Trophoblast cell (in vitro differentiated cells and primary cell): Measurements from ENCODE around the gene ASPSCR1.

ENCODE experiments used
- DNase-seq, 2 donors: peaks; one replicate each; pipeline ENCODE4 v3.0.0-alpha.2; 2016
- H2AFZ ChIP-seq: 2 replicates; pipeline ENCODE4 v1.6.1; 2013; ENCODE audit warnings: low read length, moderate library complexity, mild to moderate bottlenecking; ENCODE audit not compliant: insufficient read depth, poor library complexity
- H2AK5ac ChIP-seq: 2 replicates; pipeline ENCODE4 v1.6.1; 2013; ENCODE audit warnings: mild to moderate bottlenecking, low read length
- H2BK120ac ChIP-seq: 2 replicates; pipeline ENCODE4 v1.6.1; 2013; ENCODE audit warnings: low read length, mild to moderate bottlenecking, moderate library complexity; ENCODE audit not compliant: insufficient read depth, poor library complexity
- H2BK12ac ChIP-seq: 2 replicates; pipeline ENCODE4 v1.6.1; 2013; ENCODE audit warnings: mild to moderate bottlenecking, low read length, moderate library complexity
- H2BK5ac ChIP-seq: 2 replicates; pipeline ENCODE4 v1.6.1; 2013; ENCODE audit warnings: low read length, low read depth, moderate library complexity, mild to moderate bottlenecking; ENCODE audit not compliant: poor library complexity
- H3K14ac ChIP-seq: 2 replicates; pipeline ENCODE4 v1.6.1; 2013; ENCODE audit warnings: mild to moderate bottlenecking, low read length
- H3K18ac ChIP-seq: 2 replicates; pipeline ENCODE4 v1.6.1; 2013; ENCODE audit warnings: mild to moderate bottlenecking, low read length
- H3K23ac ChIP-seq: 2 replicates; pipeline ENCODE4 v1.6.1; 2013; ENCODE audit warnings: low read length
- H3K27ac ChIP-seq: 2 replicates; pipeline ENCODE4 v1.5.1; 2013; ENCODE audit warnings: low read depth, mild to moderate bottlenecking, inconsistent platforms, low read length, moderate library complexity
- H3K27me3 ChIP-seq: 2 replicates; pipeline ENCODE4 v1.6.1; 2013; ENCODE audit warnings: inconsistent platforms, mild to moderate bottlenecking, low read length, moderate library complexity; ENCODE audit not compliant: insufficient read depth
- H3K36me3 ChIP-seq, 2 experiments: 1 replicate in 1 of 2; 2 replicates in 1 of 2; pipeline ENCODE4 v1.6.1; 2013; ENCODE audit warnings: low read length in 2 of 2, mild to moderate bottlenecking in 2 of 2, moderate library complexity in 1 of 2; ENCODE audit not compliant: insufficient read depth in 2 of 2, control insufficient read depth in 1 of 2
- H3K4ac ChIP-seq: 2 replicates; pipeline ENCODE4 v1.6.1; 2013; ENCODE audit warnings: low read depth, mild to moderate bottlenecking, low read length, moderate library complexity
- H3K4me1 ChIP-seq, 2 experiments: 1 replicate in 1 of 2; 2 replicates in 1 of 2; pipeline ENCODE4 v1.6.1; 2013; ENCODE audit warnings: low read length in 2 of 2, mild to moderate bottlenecking in 2 of 2, moderate library complexity in 1 of 2; ENCODE audit not compliant: insufficient read depth in 2 of 2, control insufficient read depth in 1 of 2
- H3K4me2 ChIP-seq: 2 replicates; pipeline ENCODE4 v1.6.1; 2013; ENCODE audit warnings: inconsistent platforms, mild to moderate bottlenecking, low read length, moderate library complexity
- H3K4me3 ChIP-seq: 2 replicates; pipeline ENCODE4 v1.5.1; 2013; ENCODE audit warnings: mild to moderate bottlenecking, low read depth, low read length, inconsistent platforms
- H3K79me1 ChIP-seq: one replicate; pipeline ENCODE4 v1.6.1; 2013; ENCODE audit warnings: low read length
- H3K79me2 ChIP-seq: 2 replicates; pipeline ENCODE4 v1.6.1; 2013; ENCODE audit warnings: low read length, mild to moderate bottlenecking; ENCODE audit not compliant: control insufficient read depth, insufficient read depth, poor library complexity
- H3K9ac ChIP-seq: 2 replicates; pipeline ENCODE4 v1.6.1; 2013; ENCODE audit warnings: mild to moderate bottlenecking, low read length
- H3K9me3 ChIP-seq: 2 replicates; pipeline ENCODE4 v1.6.1; 2013; ENCODE audit warnings: low read depth, mild to moderate bottlenecking, control low read depth, inconsistent platforms, low read length; ENCODE audit not compliant: insufficient read depth
- H4K12ac ChIP-seq: 2 replicates; pipeline ENCODE4 v1.6.1; 2013; ENCODE audit warnings: low read depth, mild to moderate bottlenecking, low read length, moderate library complexity
- H4K8ac ChIP-seq: 2 replicates; pipeline ENCODE4 v1.6.1; 2013; ENCODE audit warnings: low read depth, mild to moderate bottlenecking, low read length, moderate library complexity
- H4K91ac ChIP-seq: one replicate; pipeline ENCODE4 v1.6.1; 2013; ENCODE audit warnings: low read depth, mild to moderate bottlenecking, low read length, moderate library complexity
- WGBS: extraction: QIAGEN DNeasy Blood & Tissue Kit; methylation state at CpG from one replicate; pipeline ENCODE4 v1.1.7; 2013; ENCODE audit warnings: missing lambda C conversion rate; ENCODE audit not compliant: insufficient read length, insufficient coverage; ENCODE audit errors: extremely low coverage; 5-methylcytosine and 5-hydroxymethylcytosine counted together

ASPSCR1 gene

DNA sequence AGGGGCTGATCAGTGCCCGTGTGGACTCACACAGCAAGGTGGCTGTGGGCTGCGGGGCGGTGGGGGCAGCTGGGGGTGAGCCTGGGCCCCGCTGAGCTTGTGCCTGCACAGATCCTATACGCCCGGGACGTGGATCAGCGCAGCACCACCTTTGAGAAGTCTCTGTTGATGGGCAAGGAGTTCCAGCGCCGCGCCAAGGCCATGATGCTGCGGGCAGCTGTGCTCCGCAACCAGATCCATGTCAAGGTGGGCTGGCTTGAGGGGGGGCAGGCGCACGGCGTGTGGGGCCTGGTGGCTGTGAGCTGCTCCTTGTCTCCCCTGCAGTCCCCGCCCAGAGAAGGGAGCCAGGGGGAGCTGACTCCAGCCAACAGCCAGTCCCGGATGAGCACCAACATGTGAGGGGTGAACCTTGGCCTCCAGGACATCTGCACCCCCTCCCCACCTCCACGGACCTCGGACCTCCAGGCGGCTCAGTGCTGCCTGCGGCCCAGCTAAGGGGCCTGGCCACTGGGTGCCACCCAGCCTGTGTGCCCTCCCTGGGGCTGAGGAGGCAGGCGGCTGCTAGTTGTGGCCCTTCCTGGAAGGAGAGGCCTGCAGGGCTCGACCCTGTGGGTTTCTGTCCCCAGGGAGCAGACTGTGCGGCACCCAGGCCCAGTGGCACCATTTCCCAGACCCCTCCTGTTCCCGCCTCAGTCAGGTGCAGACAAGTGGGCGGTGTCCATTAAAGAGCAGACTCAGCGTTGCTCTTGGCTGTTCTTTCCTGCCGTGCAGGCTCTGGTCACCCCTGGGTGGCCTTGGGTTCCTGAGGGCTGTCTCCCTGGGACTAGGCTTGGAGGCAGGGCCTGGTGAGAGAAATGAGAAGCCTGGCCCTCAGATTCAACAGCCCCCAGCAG lies 79.5 kb downstream of the ASPSCR1 start:
- no peak overlapping the region for H2BK12ac ChIP-seq
- H3K14ac ChIP-seq, result no peak overlapping the region
- H3K23ac ChIP-seq, result no peak overlapping the region
- peaks cover 6 to 7% of the 10 kb centered on the region in 2 experiments for H3K4me1 ChIP-seq
- H3K27me3 ChIP-seq, result no peaks in the 10 kb centered on the region
- no peak for DNase-seq
- peaks cover 6% of the 10 kb centered on the region for H3K79me2 ChIP-seq
- H3K27ac ChIP-seq, result no peak overlapping the region
- no peak overlapping the region for H3K4me2 ChIP-seq
- H4K12ac ChIP-seq, result no peak overlapping the region
- no peak overlapping the region for H2AK5ac ChIP-seq
- WGBS, result no CpG with 5 or more reads among the region's 29 CpGs
- peaks cover 82 to 85% of the 10 kb centered on the region in 2 experiments for H3K36me3 ChIP-seq
- H2AFZ ChIP-seq, result no peak overlapping the region
- H2BK120ac ChIP-seq, result no peak overlapping the region
- H4K91ac ChIP-seq, result no peak overlapping the region
- H3K9me3 ChIP-seq, result peaks cover 2% of the 10 kb centered on the region
- H2BK5ac ChIP-seq, result no peak overlapping the region
- no peak overlapping the region for H3K4me3 ChIP-seq
- no peak overlapping the region for H3K18ac ChIP-seq
- no peak overlapping the region for H3K9ac ChIP-seq
- no peak overlapping the region for H3K4ac ChIP-seq
- no peaks in the 10 kb centered on the region for H3K79me1 ChIP-seq
- no peak overlapping the region for H4K8ac ChIP-seq

GRCh38 chr17:82058230-82058854 lies 80.9 kb downstream of the ASPSCR1 start:
- Histone ChIP-seq H4K91ac (no peak overlapping the region), H4K12ac (no peak overlapping the region), H3K36me3 (peaks cover 92 to 94% of the 10 kb centered on the region in 2 experiments), H3K4me1 (no peaks in the 10 kb centered on the region), H3K27ac (no peak overlapping the region), H3K14ac (no peak overlapping the region), H2BK5ac (no peak overlapping the region), H3K9ac (no peak overlapping the region), H2AFZ (no peak overlapping the region), H3K4me2 (no peak overlapping the region), H3K79me1 (no peaks in the 10 kb centered on the region), H2BK120ac (no peak overlapping the region), H4K8ac (no peak overlapping the region), H3K4ac (no peak overlapping the region), H3K18ac (no peak overlapping the region), H2AK5ac (no peak overlapping the region), H3K23ac (no peak overlapping the region), H3K9me3 (peaks cover 2% of the 10 kb centered on the region), H3K4me3 (no peak overlapping the region), H3K27me3 (no peaks in the 10 kb centered on the region), H2BK12ac (no peak overlapping the region), H3K79me2 (no peaks in the 10 kb centered on the region)
- DNase-seq, result no peak
- WGBS, result no CpG with 5 or more reads among the region's 17 CpGs

DNA sequence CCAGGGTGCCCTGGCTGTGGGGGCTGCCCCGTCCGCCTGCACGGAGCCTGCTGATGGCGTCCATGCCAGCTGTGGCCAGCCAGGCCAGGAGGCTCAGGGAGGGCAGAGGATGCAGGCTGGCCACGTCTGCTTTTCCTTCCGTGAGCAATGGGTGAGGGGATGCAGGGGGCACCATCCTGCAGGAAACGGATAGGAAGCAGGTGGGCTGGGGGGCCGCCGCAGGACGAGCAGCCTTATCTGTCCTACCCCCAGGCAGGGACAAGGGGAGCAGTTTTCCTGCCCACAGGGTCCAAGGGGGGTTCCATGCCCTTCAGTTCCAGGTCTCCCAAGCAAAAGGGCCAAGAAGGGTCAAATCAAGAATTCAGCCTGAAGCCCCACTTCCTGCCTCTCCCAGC lies 81.4 kb downstream of the ASPSCR1 start:
- Histone ChIP-seq H3K23ac (no peak overlapping the region), H2BK12ac (no peak overlapping the region), H3K79me1 (no peaks in the 10 kb centered on the region), H3K4ac (no peak overlapping the region), H2AFZ (no peak overlapping the region), H4K8ac (no peak overlapping the region), H3K79me2 (no peaks in the 10 kb centered on the region), H3K14ac (no peak overlapping the region), H3K4me1 (no peaks in the 10 kb centered on the region), H3K27ac (no peak overlapping the region), H2BK120ac (no peak overlapping the region), H3K4me3 (no peak overlapping the region), H3K4me2 (no peak overlapping the region), H4K12ac (no peak overlapping the region), H3K9me3 (peaks cover 2% of the 10 kb centered on the region), H3K18ac (no peak overlapping the region), H2AK5ac (no peak overlapping the region), H3K36me3 (peaks cover 92 to 93% of the 10 kb centered on the region in 2 experiments), H3K9ac (no peak overlapping the region), H4K91ac (no peak overlapping the region), H3K27me3 (no peaks in the 10 kb centered on the region), H2BK5ac (no peak overlapping the region)
- DNase-seq, result no peak
- WGBS, result no CpG with 5 or more reads among the region's 10 CpGs

DNA sequence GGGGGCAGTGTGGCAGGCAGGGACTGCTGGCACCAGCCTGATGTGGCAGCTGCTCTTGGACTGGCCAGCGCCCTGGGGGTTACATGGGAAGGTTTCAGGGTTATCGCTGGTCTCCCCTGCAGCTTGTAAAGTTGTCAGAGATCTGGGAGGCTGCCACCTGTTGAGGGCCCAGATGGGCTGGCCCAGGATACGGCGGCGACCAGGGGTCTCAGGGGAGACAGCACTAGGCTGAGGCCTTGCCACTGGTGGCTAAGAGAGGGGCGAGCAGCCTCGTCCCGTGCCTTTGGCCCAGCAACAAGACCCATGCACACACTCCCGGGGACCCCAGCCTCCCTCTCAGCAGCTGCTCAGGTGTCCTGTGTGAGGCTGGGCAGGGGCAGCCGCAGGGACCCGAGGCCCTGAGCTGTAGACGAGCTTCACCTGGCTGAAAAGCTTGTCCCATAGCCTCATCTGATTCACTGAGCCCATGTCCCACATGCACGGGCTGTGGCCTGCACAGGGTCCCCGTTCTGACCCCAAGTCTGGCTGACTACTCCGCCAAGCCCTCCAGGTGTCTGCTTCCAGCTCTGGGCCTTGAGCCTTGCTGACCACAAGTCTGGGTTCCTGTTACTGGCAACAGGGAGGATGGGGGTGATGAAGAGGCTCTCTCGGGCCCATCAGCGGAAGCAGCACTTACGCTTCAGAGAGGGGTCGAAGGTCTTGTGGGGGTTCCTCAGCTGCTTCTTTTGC lies 82.0 kb downstream of the ASPSCR1 start:
- H2AFZ ChIP-seq, result no peak overlapping the region
- no peak overlapping the region for H2AK5ac ChIP-seq
- no peak overlapping the region for H2BK12ac ChIP-seq
- peaks cover 89 to 92% of the 10 kb centered on the region in 2 experiments for H3K36me3 ChIP-seq
- no peak overlapping the region for H3K23ac ChIP-seq
- H2BK5ac ChIP-seq, result no peak overlapping the region
- no peak overlapping the region for H3K4me3 ChIP-seq
- DNase-seq, result no peak
- no peaks in the 10 kb centered on the region for H3K27me3 ChIP-seq
- no CpG with 5 or more reads among the region's 19 CpGs for WGBS
- H3K4ac ChIP-seq, result no peak overlapping the region
- H3K18ac ChIP-seq, result no peak overlapping the region
- peaks cover under 1% of the 10 kb centered on the region in 2 experiments for H3K4me1 ChIP-seq
- H4K12ac ChIP-seq, result no peak overlapping the region
- no peaks in the 10 kb centered on the region for H3K79me1 ChIP-seq
- no peak overlapping the region for H3K9ac ChIP-seq
- no peak overlapping the region for H4K91ac ChIP-seq
- H2BK120ac ChIP-seq, result no peak overlapping the region
- peaks cover 2% of the 10 kb centered on the region for H3K9me3 ChIP-seq
- H4K8ac ChIP-seq, result no peak overlapping the region
- no peak overlapping the region for H3K14ac ChIP-seq
- no peak overlapping the region for H3K4me2 ChIP-seq
- no peaks in the 10 kb centered on the region for H3K79me2 ChIP-seq
- H3K27ac ChIP-seq, result no peak overlapping the region
